ENCODE data around the gene GNG8. TPM values are rescaled to one million over a fixed set of nuclear protein-coding genes. Genes with fewer than 3 reads are reported as not detected.

GNG8 gene
- total and polyA plus RNA-seq, 10 of the 15 experiments (the other 5 are each of a cell fraction or from before 2014, with no cell fraction given): 1.2 to 6.6 (median 2.7) TPM; not detected in 6

DNA sequence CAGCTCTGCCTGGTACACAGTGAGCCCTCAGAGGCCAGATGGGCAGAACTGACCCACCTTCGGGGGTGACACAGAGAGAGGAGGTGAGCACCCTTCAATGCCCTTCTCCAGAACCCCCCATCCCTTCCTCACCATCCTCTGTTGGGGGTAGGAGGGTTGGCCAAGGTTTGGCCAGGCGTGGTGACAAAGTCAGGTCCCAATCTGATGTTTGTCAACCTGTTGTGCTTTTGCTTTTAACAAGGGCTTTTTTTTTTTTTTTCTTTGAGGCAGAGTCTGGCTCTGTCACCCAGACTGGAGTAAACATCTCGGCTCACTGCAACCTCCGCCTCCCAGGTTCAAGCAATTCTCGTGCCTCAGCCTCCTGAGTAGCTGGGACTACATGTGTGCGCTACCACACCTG lies 18.4 kb downstream of the GNG8 start:
- WGBS (ENCODE audit: insufficient coverage, insufficient replicate concordance, low lambda C conversion rate, missing lambda C conversion rate): 92% methylated on average over 6 of the region's 6 CpGs
- Histone ChIP-seq H3K79me2 (ENCODE audit: control insufficient read depth, insufficient read depth, low read length) (peaks cover 17% of the 10 kb centered on the region), H3K9me3 (replicated peaks; ENCODE audit: control insufficient read depth, insufficient read depth, low read length) (no peaks in the 10 kb centered on the region), H3K4me1 (ENCODE audit: control insufficient read depth, insufficient read depth, low read length) (peaks cover 40% of the 10 kb centered on the region), H3K27ac (ENCODE audit: control insufficient read depth, insufficient read depth) (peak overlapping the region; percentile 61), H4K20me1 (ENCODE audit: control insufficient read depth, insufficient read depth) (no peaks in the 10 kb centered on the region), H3K27me3 (replicated peaks in 1 of 2; ENCODE audit: control insufficient read depth in 2 of 2, insufficient read depth in 2 of 2, low read length in 1 of 2) (no peaks in the 10 kb centered on the region), H3K4me2 (ENCODE audit: control insufficient read depth, insufficient read depth) (peak overlapping the region; percentile 62), H3K9ac (ENCODE audit: control insufficient read depth, insufficient read depth, low read length) (no peak overlapping the region), H2AFZ (ENCODE audit: control insufficient read depth, low read depth, low read length) (no peak overlapping the region), H3K4me3 (no peak overlapping the region), H3K36me3 (ENCODE audit: control insufficient read depth in 2 of 2, insufficient read depth in 2 of 2, low read length in 1 of 2) (no peaks in the 10 kb centered on the region)
- ChIA-PET SMC1A (ENCODE audit: uncharacterized antibody, unreplicated experiment) (interaction anchor here (1.2 to 17.6 kb wide), 6 partner anchors 14 to 45 kb away, joined by 3 to 286 read pairs (median 8); partner anchors contain the start of genes CALM3 and DACT3), POLR2A (interaction anchor here (0.6 to 7.7 kb wide), 3 partner anchors 14 to 44 kb away, joined by 6 to 72 read pairs (median 30); partner anchors contain the start of genes CALM3 and DACT3), RAD21 (ENCODE audit: unreplicated experiment) (interaction anchor here (0.8 to 11.8 kb wide), 13 partner anchors 7 to 88 kb away, joined by 3 to 245 read pairs (median 6); partner anchors contain the start of genes CALM3, DACT3, GNG8 and PTGIR), CTCF (interaction anchor here (0.9 to 13.7 kb wide), 8 partner anchors 12 to 496 kb away, joined by 3 to 434 read pairs (median 8); partner anchors contain the start of genes CALM3, DACT3, GNG8 and PTGIR)
- intact Hi-C loops (cut with micrococcal nuclease; ENCODE audit: unreplicated experiment): no loop called here
- FAIRE-seq (no peak), DNase-seq (ENCODE audit: low read depth, low spot score) (no peak), ATAC-seq (no peak; the same call in 2 of the 3 replicates)
- no peak for TF ChIP-seq BACH1 (IDR thresholded peaks at IDR 0.05; ENCODE audit: borderline replicate concordance)
- no peak for TF ChIP-seq EGR1 (IDR thresholded peaks at IDR 0.05; ENCODE audit: borderline replicate concordance in 1 of 2, low read depth in 2 of 2, low read length in 2 of 2)
- TF ChIP-seq ATF7 (IDR thresholded peaks at IDR 0.05; ENCODE audit: low read depth): no peak
- no peak for TF ChIP-seq PAX5 (IDR thresholded peaks at IDR 0.05; ENCODE audit: borderline replicate concordance, low read depth, low read length)
- no peak for TF ChIP-seq EZH2 (IDR thresholded peaks at IDR 0.05; ENCODE audit: borderline replicate concordance, control insufficient read depth, low read depth, low read length)
- TF ChIP-seq, protein P1, sequence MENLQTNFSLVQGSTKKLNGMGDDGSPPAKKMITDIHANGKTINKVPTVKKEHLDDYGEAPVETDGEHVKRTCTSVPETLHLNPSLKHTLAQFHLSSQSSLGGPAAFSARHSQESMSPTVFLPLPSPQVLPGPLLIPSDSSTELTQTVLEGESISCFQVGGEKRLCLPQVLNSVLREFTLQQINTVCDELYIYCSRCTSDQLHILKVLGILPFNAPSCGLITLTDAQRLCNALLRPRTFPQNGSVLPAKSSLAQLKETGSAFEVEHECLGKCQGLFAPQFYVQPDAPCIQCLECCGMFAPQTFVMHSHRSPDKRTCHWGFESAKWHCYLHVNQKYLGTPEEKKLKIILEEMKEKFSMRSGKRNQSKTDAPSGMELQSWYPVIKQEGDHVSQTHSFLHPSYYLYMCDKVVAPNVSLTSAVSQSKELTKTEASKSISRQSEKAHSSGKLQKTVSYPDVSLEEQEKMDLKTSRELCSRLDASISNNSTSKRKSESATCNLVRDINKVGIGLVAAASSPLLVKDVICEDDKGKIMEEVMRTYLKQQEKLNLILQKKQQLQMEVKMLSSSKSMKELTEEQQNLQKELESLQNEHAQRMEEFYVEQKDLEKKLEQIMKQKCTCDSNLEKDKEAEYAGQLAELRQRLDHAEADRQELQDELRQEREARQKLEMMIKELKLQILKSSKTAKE (IDR thresholded peaks at IDR 0.05; ENCODE audit: low read depth, poor library complexity, severe bottlenecking): no peak
- TF ChIP-seq SUPT20H (IDR thresholded peaks at IDR 0.05; ENCODE audit: borderline replicate concordance, control insufficient read depth, low read depth, low read length): no peak
- no peak for TF ChIP-seq KLF5 (IDR thresholded peaks at IDR 0.05; ENCODE audit: partially characterized antibody)
- TF ChIP-seq BRCA1 (IDR thresholded peaks at IDR 0.05; ENCODE audit: low read depth, low read length): no peak
- TF ChIP-seq HDAC6 (IDR thresholded peaks at IDR 0.05; ENCODE audit: unreplicated experiment): no peak
- no peak for TF ChIP-seq MYC (IDR thresholded peaks at IDR 0.05; ENCODE audit: insufficient read depth, insufficient read length, insufficient replicate concordance, low read length, severe bottlenecking)
- BruUV-seq (replicated peaks): no TSS peak
- in situ Hi-C loops (cut with MboI): no loop called here
